NCI-H524 treated with DMSO at 0.1 percent for 48 hours (cell line): ENCODE measurements around the gene GALNT7.
"Not testable (repeated sequence)": the region's sequence is repeated elsewhere in the genome, so short reads cannot be mapped to it uniquely, and the experiment has no call there.

Source experiments
- DNase-seq: peaks from one replicate; lab custom pipeline; 2025; lab: John Stamatoyannopoulos, UW

The GALNT7 gene

GRCh38 chr4:173166491-173166890 is 2.1 kb upstream of the GALNT7 start:
- DNase-seq, result no peak

- DNase-seq, result no peak
Observed at GRCh38 chr4:173167758-173168395, 734 bp upstream of the GALNT7 start.

DNA sequence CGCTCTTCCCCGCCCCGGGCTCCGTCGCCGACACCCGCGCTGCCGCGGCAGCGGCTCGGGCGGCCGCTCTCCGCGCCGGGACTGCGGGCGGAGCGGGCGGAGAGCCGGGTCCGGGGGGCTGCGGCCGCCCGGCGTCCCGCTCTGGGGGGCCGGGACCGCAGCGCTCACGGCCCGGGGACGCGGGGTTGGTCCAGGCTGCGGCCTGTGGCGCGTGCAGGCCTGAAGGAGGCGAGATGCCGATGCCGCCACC is 492 bp downstream of the GALNT7 start:
- no peak for DNase-seq

- no peak for DNase-seq
Observed at GRCh38 chr4:173169428-173170181, 994 bp downstream of the GALNT7 start.

DNA sequence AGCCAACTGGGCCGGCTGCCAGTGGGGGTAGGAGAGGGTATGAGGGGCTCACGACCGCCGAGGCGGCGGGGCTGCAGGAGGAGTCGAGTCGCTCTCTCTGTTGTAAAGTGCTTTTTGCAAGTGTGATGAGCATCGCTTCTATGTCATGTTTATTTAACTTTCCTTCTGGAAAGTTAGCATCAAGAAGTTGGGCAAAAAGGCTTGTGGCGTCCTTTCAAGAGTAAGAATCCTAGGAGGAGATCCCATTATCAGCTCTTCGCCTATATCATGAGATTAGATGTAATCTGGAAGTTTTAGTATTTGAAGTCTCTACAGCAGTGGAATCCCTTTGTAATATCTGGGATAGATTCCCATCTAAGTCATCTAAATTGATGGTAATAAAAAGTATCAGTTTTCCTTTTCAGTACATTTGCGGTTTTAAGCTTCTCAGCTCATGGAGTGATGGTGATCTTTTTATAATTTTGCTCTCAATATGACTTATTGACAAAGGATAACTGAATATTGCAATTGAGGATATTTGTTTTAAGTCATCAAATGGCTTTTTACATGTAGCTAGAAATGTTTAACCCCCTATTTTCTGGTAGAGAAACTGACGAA is 1.7 kb downstream of the GALNT7 start:
- DNase-seq, result no peak

DNA sequence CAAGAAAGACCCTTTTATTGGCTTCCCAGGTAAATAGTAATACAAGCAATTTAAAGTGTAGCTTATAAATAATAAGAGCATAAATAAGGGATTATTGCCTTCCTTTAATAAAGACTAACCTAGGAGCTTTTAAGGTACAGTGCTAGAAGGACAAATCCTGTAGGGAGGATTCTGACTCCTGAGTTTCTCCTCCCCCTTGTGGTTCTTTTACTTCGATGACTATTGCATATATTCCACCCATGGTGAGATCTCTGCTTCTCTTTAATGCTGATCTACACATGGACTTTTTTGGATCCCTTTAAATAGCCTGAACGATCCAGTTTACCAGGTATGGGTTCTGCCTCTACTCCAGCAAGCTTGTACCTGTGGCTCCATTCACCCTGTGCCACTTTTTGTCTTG is 2.5 kb downstream of the GALNT7 start:
- DNase-seq, result no peak

GRCh38 chr4:173171987-173172386 is 3.4 kb downstream of the GALNT7 start:
- DNase-seq, result no peak

- no peak for DNase-seq
Observed at GRCh38 chr4:173174184-173174583, 5.6 kb downstream of the GALNT7 start.

- no peak for DNase-seq
Observed at GRCh38 chr4:173174594-173175012, 6.0 kb downstream of the GALNT7 start.

DNA sequence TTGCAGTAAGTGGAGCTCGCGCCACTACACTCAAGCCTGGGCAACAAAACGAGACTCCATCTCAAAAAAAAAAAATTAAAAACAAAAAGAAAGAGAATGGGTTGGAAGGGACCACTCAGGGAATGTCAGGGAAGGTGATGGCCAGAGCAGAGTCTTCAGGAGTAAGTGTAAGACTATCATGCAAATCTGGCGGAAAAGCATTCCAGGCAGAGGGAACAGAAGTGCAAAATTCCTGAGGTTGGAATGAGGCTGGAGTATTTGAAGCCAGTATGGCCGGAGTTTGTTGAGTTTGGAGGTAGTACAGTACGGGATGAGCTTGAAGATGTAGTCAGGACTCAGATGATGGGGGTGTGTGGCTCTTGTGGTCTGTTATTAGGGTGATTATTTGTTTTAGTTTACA is 7.4 kb downstream of the GALNT7 start:
- DNase-seq, result no peak

- no peak for DNase-seq
Observed at GRCh38 chr4:173177232-173177631, 8.6 kb downstream of the GALNT7 start.

- no peak for DNase-seq
Observed at GRCh38 chr4:173178144-173178543, 9.5 kb downstream of the GALNT7 start.

GRCh38 chr4:173181848-173182247 is 13.2 kb downstream of the GALNT7 start:
- DNase-seq, result no peak

DNA sequence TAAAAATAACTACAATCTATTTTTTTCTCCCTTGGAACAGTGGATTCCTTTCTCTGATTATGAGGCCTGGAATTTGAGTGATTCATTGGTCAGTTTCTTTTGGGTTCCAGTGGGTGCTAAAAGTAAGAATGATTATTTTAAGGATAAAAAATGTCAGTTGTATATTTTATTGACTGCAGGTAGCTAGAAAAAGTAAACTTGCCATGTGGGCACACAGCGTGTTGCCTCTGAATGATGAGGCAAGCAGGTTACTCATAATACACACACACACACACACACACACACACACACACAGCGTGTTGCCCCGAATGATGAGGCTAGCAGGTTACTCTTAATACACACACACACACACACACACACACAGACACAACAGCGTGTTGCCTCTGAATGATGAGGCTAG is 13.8 kb downstream of the GALNT7 start:
- no peak for DNase-seq

GRCh38 chr4:173183659-173184247 is 15.1 kb downstream of the GALNT7 start:
- not testable (repeated sequence) for DNase-seq

GRCh38 chr4:173185847-173186510 is 17.4 kb downstream of the GALNT7 start:
- peak; percentile 58 for DNase-seq

DNA sequence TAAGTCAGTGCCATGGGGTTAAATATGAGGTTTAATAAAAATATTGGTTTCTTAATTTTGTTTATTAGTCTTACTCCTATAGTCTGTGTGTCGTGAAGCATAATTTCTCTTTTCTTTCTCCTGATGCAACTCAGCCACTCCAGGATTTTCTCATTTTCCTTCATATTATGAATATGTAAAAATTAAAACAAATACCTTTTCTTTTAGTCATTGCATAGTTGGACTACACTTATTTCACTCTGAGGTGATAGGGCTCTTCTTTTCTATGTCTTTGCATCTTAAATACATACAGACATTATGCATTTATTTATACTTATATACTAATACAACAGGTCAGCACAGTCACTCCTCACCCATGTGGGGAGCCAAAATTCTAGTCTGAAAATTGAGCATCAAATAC is 19.1 kb downstream of the GALNT7 start:
- DNase-seq, result no peak

DNA sequence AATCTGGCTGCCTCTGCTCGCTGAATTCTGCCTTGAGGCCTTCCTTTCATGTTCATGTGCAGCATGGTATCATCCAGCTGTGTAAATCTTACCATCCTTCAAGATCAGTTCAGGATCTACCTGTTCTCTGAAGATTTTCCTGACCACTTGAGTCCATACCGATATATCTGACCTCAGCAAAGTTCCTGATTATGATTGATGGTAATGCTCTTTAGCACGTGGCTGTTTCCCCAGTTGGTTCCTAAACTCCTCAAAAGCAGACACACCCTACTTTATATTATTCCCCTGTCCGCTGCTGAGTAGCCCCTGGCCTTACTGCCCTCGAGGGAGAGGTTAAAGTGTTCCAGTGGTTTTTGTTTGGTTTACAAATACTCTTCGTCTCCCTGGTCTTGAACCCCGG is 20.0 kb downstream of the GALNT7 start:
- no peak for DNase-seq

GRCh38 chr4:173189117-173189693 is 20.6 kb downstream of the GALNT7 start:
- no peak for DNase-seq

DNA sequence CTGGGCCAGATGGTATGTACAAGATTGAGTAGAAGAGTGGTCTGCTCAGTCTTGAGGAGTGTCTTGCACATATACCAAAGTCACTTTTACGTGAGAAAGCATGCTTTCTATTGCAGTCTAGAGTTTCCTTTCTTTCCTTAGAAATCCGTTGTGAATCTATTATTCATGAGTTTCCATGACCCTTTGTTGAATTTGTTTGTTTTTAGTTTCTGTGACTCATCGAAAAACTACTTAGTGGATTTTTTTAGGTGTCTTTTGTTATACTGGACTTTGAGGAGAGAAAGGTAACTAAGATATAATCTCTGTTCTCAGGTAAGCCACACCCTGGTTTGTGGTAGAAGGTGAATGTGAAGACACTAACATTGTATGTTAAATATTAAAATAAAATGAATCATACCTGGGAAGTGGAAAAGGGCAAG is 23.0 kb downstream of the GALNT7 start:
- DNase-seq, result peak; percentile 12

- no peak for DNase-seq
Observed at GRCh38 chr4:173192375-173193162, 24.0 kb downstream of the GALNT7 start.

- no peak for DNase-seq
Observed at GRCh38 chr4:173194157-173194556, 25.5 kb downstream of the GALNT7 start.
